KBM-7 (cell line): Measurements from ENCODE around the gene BAG3.
A peak's percentile ranks its signal among the peaks of the same experiment; 100 is the strongest.

ENCODE experiments used
- DNase-seq: peaks from one replicate; pipeline ENCODE4 v3.0.0-alpha.2; 2015
- in situ Hi-C: fragments of 300-500 bp; cut with MboI; formaldehyde crosslinking; loops from 2 replicates; pipeline ENCODE4 v1.14.3; 2020; ENCODE audit warnings: low sequenced_read_pairs, low pct_unique_long_range_greater_than_20kb, mixed read lengths

Gene BAG3

DNA sequence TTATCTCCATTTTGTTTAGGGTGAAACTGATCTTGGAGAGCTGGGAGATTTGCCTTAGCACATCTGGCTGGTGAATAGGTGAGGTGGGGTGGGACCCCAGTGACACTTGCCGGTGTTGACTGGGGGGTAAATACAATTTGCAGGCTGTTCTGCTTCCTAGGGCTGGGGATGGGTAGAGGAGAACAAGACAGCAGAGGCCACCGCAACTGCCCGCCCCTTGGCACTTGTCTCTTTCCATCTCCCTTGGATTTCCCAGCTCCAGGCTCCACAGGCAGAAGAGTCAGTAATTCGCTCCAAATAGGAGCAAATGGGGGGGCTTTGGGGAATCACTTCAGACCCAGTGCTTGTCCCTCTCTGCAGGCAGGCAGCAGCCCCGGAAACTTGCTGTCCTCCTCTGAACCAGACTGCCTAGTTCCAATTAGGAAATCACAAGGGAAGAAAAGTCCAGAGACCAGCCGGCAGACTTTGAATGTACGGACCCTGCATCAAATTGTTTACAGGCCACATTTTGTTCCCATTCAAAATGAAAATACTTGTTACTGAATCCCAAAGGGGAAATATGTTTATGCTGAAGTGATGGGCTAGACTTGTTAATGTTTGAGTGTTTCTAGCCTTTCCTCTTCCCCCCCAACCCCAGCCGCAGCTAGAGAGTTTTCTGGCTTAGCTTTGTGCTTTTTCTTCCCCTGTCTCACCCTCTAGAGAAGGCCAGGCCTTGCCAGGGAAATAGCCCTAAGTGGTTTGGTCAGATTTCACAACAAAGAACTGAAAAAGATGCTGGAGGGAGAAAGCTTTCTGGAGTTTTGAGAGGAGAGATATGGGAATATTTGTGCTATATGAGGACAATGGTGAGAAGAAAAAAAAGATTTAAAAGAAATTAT is 64.7 kb downstream of the BAG3 start:
- in situ Hi-C loops = no loop called here
- no peak for DNase-seq

DNA sequence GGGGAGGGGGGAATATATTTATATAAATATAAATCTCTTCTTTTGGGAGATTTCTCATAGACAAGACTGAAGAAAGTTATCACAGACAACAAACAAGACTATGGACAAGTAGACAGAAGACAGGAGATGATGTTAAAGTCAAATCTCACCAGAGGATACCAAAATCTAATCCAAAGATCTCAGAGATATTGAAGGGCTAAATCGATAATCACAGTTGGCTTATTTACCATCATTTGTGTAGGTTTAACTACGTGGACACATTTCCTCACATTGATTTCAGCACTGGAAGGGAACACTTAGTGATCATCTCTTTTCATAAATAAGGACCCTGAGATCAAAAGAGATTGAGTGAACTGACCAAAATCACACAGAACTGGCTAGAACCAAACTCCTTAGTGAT is 72.0 kb downstream of the BAG3 start:
- DNase-seq = no peak
- in situ Hi-C loops = no loop called here

DNA sequence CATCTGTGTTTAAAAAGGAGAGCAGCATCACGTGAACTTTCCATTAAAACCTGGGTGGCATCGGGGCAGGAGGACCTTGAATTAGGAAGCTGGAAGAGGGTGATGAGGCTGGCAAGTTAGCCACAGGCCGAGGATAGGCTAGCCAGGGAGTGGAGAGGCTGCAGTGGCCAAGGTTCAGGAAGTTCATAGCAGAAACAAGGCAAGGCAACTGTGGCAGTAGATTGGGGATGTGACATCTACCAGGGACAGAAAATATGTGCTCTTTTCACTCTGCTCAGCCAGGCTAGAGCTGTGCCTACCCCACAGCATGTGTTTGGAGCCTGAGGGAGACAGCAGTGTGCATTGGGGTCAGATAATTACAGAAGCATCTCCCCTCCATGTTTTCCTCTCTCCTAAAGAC is 72.4 kb downstream of the BAG3 start:
- no peak for DNase-seq
- in situ Hi-C loops = no loop called here

DNA sequence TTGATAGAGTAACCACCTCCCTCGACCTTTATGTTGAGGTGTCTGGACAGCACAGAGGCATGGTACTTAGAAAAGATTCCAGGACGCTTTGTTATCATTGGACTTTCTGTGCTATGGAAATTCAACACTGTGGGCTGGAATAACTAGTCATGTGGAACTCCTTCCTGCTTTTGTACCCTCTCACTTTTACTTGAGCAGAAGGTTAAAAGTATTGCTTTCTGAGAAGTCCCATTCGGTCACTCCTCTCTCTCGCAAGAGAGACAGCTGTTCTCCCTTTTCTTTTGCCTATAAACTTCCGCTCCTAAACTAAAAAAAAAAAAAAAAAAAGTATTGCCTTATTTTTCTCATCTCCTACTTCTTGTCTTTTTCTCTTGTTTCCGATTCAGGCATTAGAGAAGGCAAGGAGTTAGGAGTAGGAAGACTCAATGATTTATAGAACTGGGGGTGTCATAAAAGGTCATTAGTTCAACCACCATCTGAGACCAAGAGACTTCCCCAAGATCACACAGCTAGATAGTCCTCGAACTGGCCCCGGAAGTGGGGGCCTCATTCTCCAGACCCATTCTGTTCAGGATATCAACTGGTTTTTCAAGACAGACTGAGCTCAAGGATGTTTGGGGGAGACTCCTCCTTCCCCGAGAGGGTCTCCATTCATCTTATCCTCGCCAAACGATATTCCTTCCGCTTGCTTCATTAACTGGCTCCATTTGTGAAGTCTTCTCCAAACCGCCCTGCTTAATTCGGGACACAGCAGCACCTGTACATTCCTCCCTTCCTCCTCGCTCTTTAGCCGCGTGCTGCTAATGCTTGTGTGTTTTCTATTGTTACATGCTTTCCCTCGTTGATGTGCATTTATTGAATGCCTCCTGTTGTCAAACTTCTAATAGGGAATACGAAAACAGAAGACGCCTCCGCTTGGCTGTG is 73.7 kb downstream of the BAG3 start:
- in situ Hi-C loops = no loop called here
- peak; percentile 77 for DNase-seq

DNA sequence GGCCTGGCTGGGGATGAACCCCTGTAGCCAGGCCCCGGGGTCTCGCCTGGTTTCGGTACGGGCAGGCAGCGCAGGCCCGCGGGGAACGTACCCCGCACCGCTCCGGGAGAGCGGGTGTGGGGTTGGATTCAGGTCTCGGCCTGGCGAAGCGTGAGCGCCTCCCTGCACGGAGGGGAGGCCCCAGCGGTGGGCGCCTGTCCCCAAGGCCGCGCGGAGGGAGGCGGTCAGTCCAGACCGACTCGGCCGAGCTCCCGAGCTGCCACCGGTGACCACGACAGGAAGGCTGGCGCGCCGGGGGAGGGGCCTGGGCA is 74.3 kb downstream of the BAG3 start:
- DNase-seq = no peak
- in situ Hi-C loops = no loop called here

DNA sequence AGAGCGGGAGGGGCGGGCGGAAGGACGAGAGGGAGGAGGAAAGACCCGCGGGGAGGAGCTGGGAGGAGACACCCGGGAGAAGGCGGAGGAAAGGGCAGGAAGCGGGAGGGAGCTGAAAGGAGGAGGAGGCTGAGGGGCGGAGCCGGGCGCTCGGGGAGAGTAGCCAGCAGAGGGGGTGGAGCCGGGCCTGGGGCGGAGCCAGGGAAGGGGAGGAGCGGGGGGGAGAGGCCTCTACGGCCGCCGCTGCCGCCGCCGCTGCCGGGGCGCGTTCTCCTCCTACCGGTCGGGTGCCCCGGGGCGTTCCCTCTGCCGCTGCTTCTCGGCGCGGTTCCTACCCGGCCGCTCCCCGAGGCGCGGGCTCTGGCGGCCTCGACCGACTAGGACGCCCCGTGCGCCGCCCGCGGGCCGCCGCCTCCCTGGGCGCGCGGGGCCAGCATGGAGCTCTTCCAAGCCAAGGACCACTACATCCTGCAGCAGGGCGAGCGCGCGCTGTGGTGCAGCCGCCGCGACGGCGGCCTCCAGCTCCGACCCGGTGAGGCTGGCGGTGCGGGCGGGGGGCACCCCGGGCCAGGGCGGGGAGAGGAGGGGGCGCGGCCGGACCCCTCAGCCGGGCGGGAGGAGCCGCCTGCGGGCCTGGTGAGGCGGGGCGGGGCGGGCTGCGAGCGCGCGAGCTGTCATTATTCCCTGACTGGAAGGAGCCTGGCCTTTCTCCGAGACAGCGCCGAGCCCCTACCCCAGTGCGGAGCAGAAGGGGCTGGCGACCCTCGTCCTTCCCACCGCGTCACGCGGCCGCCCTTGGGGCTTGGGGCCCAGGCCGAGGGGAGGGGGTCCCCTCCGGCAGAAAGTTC is 74.9 kb downstream of the BAG3 start, which contains the start of gene INPP5F:
Gene INPP5F (plus strand): TSS at position 223 of the 848 bp plus-strand sequence. CDS start 213 bp downstream, at position 436.
- in situ Hi-C loops = no loop called here
- DNase-seq = peak; percentile 96

DNA sequence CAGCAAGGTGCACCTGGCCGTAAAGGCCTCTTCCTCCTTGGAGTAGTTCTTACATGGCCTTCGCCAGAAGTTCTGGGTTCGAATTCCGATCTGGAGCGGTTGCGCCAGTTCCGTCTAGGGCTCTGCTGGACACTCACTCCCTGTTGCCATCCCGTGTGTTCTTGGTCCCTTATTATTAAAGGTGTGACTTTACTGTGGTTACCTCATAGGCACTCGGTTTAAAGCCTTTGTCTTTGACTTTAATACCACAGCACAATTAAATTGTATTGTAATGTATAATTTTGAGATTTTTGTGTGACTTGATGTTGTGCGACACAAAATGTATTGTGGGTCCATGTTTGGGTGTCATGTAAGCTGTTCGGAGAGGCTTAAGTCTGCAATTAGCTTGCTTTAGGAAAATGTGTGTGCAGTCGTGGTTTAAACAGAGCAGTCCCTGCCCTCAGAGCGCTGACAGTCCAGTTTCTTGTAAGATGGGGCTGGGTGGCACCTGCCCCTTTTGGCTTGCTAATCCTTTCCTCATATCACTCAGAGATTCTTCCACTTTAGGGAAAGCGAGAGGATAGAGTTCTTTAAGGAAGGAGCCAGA is 75.6 kb downstream of the BAG3 start:
- in situ Hi-C loops = no loop called here
- peak; percentile 41 for DNase-seq
